ENCODE data around the gene CA5B.
"Not testable (repeated sequence)": the region's sequence is repeated elsewhere in the genome, so short reads cannot be mapped to it uniquely, and the experiment has no call there.

CA5B gene

DNA sequence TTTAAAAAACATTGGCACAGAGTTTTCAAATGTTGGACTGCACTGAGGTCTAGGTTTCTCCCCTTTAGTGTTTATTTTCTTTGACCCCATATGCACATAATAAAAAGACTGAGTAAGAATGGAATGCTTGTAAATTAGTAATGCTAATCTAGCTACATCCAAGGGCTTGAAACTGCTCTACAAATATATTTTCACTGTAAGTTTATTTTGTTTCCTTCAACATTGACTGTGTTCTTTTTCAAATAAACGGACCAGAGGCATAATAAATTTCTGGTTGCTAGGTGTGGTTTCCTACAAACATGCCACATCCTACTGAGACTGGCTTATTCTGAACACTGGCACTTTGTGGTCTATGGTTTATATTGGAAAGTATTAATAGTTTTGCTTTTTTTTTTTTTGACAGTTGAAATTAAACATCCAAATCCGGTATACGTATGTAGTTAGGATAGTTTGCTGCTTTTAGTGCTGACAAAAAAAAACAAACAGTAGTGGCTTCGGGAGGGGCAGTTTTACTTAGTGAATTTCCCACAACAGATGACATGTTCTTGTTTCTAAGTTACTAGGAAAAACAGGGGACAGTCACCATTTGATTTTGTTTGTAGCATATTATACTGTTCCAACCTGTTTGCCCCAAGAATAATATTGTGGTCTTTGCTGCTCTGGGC, 13.2 kb downstream of the CA5B start:
- H3K27ac ChIP-seq, result no peak overlapping the region
- no peak for TF ChIP-seq ZFX (IDR thresholded peaks at IDR 0.05)
- TF ChIP-seq, protein P1, sequence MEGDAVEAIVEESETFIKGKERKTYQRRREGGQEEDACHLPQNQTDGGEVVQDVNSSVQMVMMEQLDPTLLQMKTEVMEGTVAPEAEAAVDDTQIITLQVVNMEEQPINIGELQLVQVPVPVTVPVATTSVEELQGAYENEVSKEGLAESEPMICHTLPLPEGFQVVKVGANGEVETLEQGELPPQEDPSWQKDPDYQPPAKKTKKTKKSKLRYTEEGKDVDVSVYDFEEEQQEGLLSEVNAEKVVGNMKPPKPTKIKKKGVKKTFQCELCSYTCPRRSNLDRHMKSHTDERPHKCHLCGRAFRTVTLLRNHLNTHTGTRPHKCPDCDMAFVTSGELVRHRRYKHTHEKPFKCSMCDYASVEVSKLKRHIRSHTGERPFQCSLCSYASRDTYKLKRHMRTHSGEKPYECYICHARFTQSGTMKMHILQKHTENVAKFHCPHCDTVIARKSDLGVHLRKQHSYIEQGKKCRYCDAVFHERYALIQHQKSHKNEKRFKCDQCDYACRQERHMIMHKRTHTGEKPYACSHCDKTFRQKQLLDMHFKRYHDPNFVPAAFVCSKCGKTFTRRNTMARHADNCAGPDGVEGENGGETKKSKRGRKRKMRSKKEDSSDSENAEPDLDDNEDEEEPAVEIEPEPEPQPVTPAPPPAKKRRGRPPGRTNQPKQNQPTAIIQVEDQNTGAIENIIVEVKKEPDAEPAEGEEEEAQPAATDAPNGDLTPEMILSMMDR (conservative IDR thresholded peaks at IDR 0.05), result no peak

DNA sequence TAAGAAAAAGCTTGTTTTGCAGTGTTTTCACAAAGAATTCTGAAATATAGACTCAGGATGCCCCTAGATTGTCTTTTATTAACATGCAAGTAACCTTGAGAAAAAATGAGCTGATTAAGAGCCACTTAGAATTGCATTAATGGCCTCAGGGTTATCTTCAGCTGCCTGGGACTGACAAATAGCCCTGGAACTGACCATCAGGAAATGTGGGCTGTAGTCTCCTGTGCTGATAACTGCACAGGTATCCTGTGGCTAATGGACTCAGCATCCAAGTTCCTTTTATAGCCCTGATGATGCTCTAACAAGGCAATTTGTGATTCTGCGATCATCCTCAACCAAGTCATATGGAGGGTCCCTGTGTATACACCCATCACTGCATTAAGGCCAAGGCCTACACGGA, 17.0 kb downstream of the CA5B start:
- no peak overlapping the region for H3K27ac ChIP-seq
- TF ChIP-seq ZFX (IDR thresholded peaks at IDR 0.05), result no peak
- TF ChIP-seq, protein P1 (conservative IDR thresholded peaks at IDR 0.05), result no peak

DNA sequence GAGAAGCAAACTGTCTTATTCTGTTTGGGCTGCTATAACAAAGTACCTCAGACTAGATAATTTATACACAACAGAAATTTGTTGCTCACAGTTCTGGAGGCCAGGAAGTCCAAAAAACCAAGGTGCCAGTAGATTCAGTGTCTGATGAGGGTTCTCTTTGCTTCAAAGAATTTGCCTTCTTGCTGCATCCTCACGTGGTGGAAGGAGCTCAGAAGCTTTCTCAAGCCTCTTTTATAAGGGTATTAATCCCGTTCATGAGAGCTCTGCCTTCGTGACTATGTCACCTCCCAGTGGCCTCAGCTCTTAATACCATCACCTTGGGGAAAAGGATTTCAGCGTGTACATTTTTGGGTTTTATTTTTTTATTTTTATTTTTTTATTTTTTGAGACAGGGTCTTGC, 20.1 kb downstream of the CA5B start:
- TF ChIP-seq ZFX (IDR thresholded peaks at IDR 0.05), result no peak
- TF ChIP-seq, protein P1 (conservative IDR thresholded peaks at IDR 0.05), result no peak
- no peak overlapping the region for H3K27ac ChIP-seq

DNA sequence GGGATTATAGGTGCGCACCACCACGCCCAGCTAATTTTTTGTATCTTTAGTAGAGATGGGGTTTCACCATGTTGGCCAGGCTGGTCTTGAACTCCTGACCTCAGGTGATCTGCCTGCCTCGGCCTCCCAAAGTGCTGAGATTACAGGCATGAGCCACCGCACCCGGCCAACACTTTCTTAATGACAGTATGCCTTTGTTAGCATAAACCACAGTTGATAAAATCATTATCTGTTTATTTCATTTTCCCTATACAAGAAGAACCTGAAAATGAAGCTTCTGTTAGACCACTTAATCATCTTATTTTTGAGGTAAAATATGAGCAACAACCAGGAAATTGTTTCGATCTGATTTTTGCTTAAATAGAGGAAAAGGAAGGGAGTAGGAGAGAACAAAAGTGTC, 21.8 kb downstream of the CA5B start:
- not testable (repeated sequence) for H3K27ac ChIP-seq

DNA sequence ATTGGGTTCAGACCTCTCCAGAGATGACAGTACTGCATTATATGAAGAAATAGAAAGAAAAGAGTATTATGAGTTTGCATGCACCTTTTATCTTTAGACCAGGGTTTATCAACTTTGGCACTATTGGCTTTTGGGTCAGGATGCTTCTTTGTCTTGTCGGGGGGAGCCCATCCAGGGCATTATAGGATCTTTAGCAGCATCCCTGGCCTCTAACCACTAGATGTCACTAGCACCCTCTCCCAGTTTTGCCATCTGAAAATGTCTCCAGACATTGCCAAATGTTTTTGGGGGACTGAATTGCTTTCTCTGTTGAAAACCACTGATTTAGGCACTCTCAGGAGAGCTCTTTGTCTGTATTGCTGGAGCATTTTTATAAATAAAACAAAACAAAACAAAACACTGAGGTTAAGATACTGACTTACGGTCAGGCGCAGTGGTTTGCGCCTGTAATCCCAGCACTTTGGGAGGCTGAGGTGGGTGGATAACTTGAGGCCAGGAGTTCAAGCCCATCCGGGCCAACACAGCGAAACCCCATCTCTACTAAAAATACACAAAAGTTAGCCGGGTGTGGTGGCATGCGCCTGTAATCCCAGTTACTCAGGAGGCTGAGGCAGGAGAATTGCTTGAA, 23.6 kb downstream of the CA5B start:
- TF ChIP-seq ZFX (IDR thresholded peaks at IDR 0.05), result no peak
- TF ChIP-seq, protein P1 (conservative IDR thresholded peaks at IDR 0.05), result peak; percentile 85

DNA sequence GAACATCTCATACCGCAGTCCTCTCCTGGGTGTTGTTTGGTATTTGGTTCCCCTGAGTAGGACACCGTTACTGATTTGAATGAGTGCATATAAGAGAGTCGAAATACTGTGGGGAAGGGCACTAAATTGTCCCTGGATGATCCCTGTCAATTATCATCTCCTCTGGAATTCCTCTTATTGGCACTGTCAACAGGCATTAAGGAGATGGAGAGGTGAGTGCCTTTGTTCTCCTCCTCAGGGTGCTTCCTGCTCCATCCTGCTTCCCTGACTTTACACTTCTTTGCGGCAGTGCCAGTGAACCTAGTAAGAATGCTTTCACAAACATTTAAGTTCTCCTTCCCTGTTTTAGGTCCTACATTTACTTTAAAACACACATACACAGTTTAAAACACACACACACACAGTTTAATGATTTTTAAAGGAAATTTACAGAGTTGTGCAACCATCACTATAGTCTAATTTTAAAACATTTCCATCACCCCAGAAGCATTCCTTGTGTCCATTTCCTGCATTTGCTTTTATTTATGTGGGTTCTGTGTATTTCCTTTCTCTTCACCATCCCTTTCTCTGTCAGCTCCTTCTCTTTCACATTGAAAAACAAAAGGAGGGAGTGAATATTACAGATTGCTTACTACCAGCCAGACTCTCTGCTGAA, 31.4 kb downstream of the CA5B start:
- TF ChIP-seq, protein P1 (conservative IDR thresholded peaks at IDR 0.05), result no peak
- TF ChIP-seq ZFX (IDR thresholded peaks at IDR 0.05), result no peak
- H3K27ac ChIP-seq, result no peak overlapping the region

More for the DNA sequence above, 23.6 kb downstream of the CA5B start:
- no peak overlapping the region for H3K27ac ChIP-seq

DNA sequence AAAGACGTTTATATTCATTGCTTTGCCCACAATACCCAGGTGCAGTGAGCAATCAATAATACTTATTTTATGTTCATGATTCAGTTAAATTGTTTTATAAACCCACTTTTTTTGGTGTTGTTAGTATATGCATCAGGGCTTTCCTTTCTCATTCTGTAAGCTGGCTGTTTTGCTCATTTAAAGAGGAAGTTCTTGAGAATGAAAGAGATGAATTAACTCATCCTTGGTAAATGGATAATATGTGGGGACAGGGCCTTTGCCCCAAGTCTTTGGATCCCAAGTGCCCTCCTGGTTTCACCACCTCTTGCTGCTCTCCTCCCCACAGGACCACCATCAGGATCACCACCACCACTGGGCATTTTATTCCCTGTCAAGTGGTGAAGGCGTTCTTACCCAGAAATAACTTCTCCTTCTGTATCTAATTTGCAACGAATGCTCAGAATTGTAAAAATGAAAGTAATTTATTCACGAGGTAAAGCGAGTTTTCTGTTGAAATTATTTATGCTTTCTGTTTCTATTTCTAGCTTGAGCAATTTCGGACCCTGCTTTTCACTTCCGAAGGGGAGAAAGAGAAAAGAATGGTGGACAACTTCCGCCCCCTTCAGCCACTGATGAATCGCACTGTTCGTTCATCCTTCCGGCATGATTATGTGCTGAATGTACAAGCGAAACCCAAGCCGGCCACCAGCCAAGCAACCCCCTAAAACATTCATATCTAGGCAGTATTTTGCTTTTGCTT, 44.1 kb downstream of the CA5B start:
- no peak overlapping the region for H3K27ac ChIP-seq
- TF ChIP-seq, protein P1 (conservative IDR thresholded peaks at IDR 0.05), result no peak
- TF ChIP-seq ZFX (IDR thresholded peaks at IDR 0.05), result no peak
